Panc1 (cell line): ENCODE results near the gene MICAL2.

Experiments
- REST ChIP-seq, 2 experiments: IDR thresholded peaks; 2 replicates each; pipeline ENCODE4 v1.6.1; 2011 to 2012; ENCODE audit warnings: low read depth in 2 of 2, control low read depth in 1 of 2, low read length in 1 of 2, mild to moderate bottlenecking in 1 of 2, moderate library complexity in 1 of 2; ENCODE audit not compliant: insufficient read depth in 1 of 2
- TCF7L2 ChIP-seq: IDR thresholded peaks from 2 replicates; pipeline ENCODE4 v1.6.1; 2011; ENCODE audit warnings: mild to moderate bottlenecking, low read depth, low read length, inconsistent platforms
- TF ChIP-seq, protein P1 (sequence below): fragments of 450-650 bp; IDR thresholded peaks from 2 replicates; pipeline ENCODE4 v1.5.1; 2017; ENCODE audit warnings: mild to moderate bottlenecking

- TF ChIP-seq, protein P1, sequence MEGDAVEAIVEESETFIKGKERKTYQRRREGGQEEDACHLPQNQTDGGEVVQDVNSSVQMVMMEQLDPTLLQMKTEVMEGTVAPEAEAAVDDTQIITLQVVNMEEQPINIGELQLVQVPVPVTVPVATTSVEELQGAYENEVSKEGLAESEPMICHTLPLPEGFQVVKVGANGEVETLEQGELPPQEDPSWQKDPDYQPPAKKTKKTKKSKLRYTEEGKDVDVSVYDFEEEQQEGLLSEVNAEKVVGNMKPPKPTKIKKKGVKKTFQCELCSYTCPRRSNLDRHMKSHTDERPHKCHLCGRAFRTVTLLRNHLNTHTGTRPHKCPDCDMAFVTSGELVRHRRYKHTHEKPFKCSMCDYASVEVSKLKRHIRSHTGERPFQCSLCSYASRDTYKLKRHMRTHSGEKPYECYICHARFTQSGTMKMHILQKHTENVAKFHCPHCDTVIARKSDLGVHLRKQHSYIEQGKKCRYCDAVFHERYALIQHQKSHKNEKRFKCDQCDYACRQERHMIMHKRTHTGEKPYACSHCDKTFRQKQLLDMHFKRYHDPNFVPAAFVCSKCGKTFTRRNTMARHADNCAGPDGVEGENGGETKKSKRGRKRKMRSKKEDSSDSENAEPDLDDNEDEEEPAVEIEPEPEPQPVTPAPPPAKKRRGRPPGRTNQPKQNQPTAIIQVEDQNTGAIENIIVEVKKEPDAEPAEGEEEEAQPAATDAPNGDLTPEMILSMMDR, result no peak
- TF ChIP-seq TCF7L2 (no peak), REST (IDR thresholded peaks at IDR 0.05; ENCODE audit: insufficient read depth in 1 of 2, low read depth in 2 of 2, low read length in 1 of 2) (no peak)
Measured at GRCh38 chr11:12202661-12203310, 92.4 kb downstream of the MICAL2 start.
